T-helper 1 cell treated with Interleukin-12 subunit alpha and Interleukin-12 subunit beta and Interleukin-4 antibody, amounts not matched to agents 30 μg/mL and 1 μg/mL, for 36 hours (primary cell): ENCODE data around the gene ZNF771.
A peak's percentile ranks its signal among the peaks of the same experiment; 100 is the strongest.

Source experiments
- H3K27ac Mint-ChIP-seq: one replicate; pipeline ENCODE4 v1.8.0; 2021; ENCODE audit warnings: mild to moderate bottlenecking, mixed read lengths
- H3K27me3 Mint-ChIP-seq: one replicate; pipeline ENCODE4 v1.8.0; 2021; ENCODE audit warnings: low read depth, mixed read lengths
- H3K36me3 Mint-ChIP-seq: one replicate; pipeline ENCODE4 v1.8.0; 2021; ENCODE audit warnings: low read depth, mixed read lengths
- H3K4me1 Mint-ChIP-seq: one replicate; pipeline ENCODE4 v1.8.0; 2021; ENCODE audit warnings: low read depth, mixed read lengths
- H3K4me3 Mint-ChIP-seq: one replicate; pipeline ENCODE4 v1.8.0; 2021; ENCODE audit warnings: mild to moderate bottlenecking, moderate library complexity, mixed read lengths
- H3K9me3 Mint-ChIP-seq: one replicate; pipeline ENCODE4 v1.8.0; 2021; ENCODE audit warnings: mixed read lengths

Gene ZNF771

GRCh38 chr16:30401768-30402425, 5.5 kb upstream of the ZNF771 start:
- H3K4me3 Mint-ChIP-seq = peak overlapping the region; percentile 84
- no peak overlapping the region for H3K27ac Mint-ChIP-seq
- no peaks in the 10 kb centered on the region for H3K27me3 Mint-ChIP-seq
- peaks cover 9% of the 10 kb centered on the region for H3K36me3 Mint-ChIP-seq
- peaks cover 24% of the 10 kb centered on the region for H3K4me1 Mint-ChIP-seq
- H3K9me3 Mint-ChIP-seq = no peaks in the 10 kb centered on the region

- Mint-ChIP-seq H3K4me1 (peaks cover 22% of the 10 kb centered on the region), H3K27ac (peak overlapping the region; percentile 93), H3K4me3 (peak overlapping the region; percentile 98), H3K27me3 (no peaks in the 10 kb centered on the region), H3K9me3 (no peaks in the 10 kb centered on the region), H3K36me3 (no peaks in the 10 kb centered on the region)
Measured at GRCh38 chr16:30406795-30407101, 658 bp upstream of the ZNF771 start.

GRCh38 chr16:30407804-30408534, 563 bp downstream of the ZNF771 start:
- Mint-ChIP-seq H3K4me3 (peak overlapping the region; percentile 76), H3K27ac (peak overlapping the region; percentile 77), H3K4me1 (peaks cover 26% of the 10 kb centered on the region), H3K27me3 (no peaks in the 10 kb centered on the region), H3K9me3 (no peaks in the 10 kb centered on the region), H3K36me3 (peaks cover 4% of the 10 kb centered on the region)

- Mint-ChIP-seq H3K27me3 (no peaks in the 10 kb centered on the region), H3K4me3 (no peak overlapping the region), H3K27ac (no peak overlapping the region)
Measured at GRCh38 chr16:30409125-30410060, 2.0 kb downstream of the ZNF771 start.

GRCh38 chr16:30413112-30413806, 5.9 kb downstream of the ZNF771 start:
- Mint-ChIP-seq H3K4me1 (peaks cover 38% of the 10 kb centered on the region), H3K4me3 (no peak overlapping the region), H3K36me3 (peaks cover 14% of the 10 kb centered on the region), H3K27ac (no peak overlapping the region), H3K9me3 (no peaks in the 10 kb centered on the region), H3K27me3 (no peaks in the 10 kb centered on the region)

More at GRCh38 chr16:30409125-30410060, 2.0 kb downstream of the ZNF771 start:
- Mint-ChIP-seq H3K36me3 (peaks cover 10% of the 10 kb centered on the region), H3K4me1 (peaks cover 32% of the 10 kb centered on the region), H3K9me3 (no peaks in the 10 kb centered on the region)

- H3K4me1 Mint-ChIP-seq = peaks cover 38% of the 10 kb centered on the region
- peak overlapping the region; percentile 9 for H3K27ac Mint-ChIP-seq
- no peaks in the 10 kb centered on the region for H3K27me3 Mint-ChIP-seq
- no peak overlapping the region for H3K4me3 Mint-ChIP-seq
- H3K9me3 Mint-ChIP-seq = no peaks in the 10 kb centered on the region
- H3K36me3 Mint-ChIP-seq = peaks cover 14% of the 10 kb centered on the region
Measured at GRCh38 chr16:30414159-30414558, 6.8 kb downstream of the ZNF771 start.

- no peaks in the 10 kb centered on the region for H3K27me3 Mint-ChIP-seq
- no peak overlapping the region for H3K4me3 Mint-ChIP-seq
- peaks cover 24% of the 10 kb centered on the region for H3K36me3 Mint-ChIP-seq
- no peaks in the 10 kb centered on the region for H3K9me3 Mint-ChIP-seq
- peaks cover 32% of the 10 kb centered on the region for H3K4me1 Mint-ChIP-seq
- H3K27ac Mint-ChIP-seq = peak overlapping the region; percentile 24
Measured at GRCh38 chr16:30416047-30416603, 8.7 kb downstream of the ZNF771 start.

- H3K4me3 Mint-ChIP-seq = peak overlapping the region; percentile 2
- no peak overlapping the region for H3K27ac Mint-ChIP-seq
- peaks cover 33% of the 10 kb centered on the region for H3K4me1 Mint-ChIP-seq
Measured at GRCh38 chr16:30416624-30417528, 9.5 kb downstream of the ZNF771 start.

GRCh38 chr16:30417529-30418349, 10.3 kb downstream of the ZNF771 start:
- no peaks in the 10 kb centered on the region for H3K27me3 Mint-ChIP-seq
- H3K4me1 Mint-ChIP-seq = peaks cover 30% of the 10 kb centered on the region
- H3K27ac Mint-ChIP-seq = no peak overlapping the region
- H3K36me3 Mint-ChIP-seq = peaks cover 29% of the 10 kb centered on the region
- peak overlapping the region; percentile 53 for H3K4me3 Mint-ChIP-seq
- no peaks in the 10 kb centered on the region for H3K9me3 Mint-ChIP-seq

More at GRCh38 chr16:30416624-30417528, 9.5 kb downstream of the ZNF771 start:
- Mint-ChIP-seq H3K9me3 (no peaks in the 10 kb centered on the region), H3K27me3 (no peaks in the 10 kb centered on the region), H3K36me3 (peaks cover 28% of the 10 kb centered on the region)

GRCh38 chr16:30418350-30419181, 11.2 kb downstream of the ZNF771 start:
- Mint-ChIP-seq H3K4me1 (peaks cover 28% of the 10 kb centered on the region), H3K27ac (peak overlapping the region; percentile 59), H3K9me3 (no peaks in the 10 kb centered on the region), H3K4me3 (peak overlapping the region; percentile 5), H3K27me3 (no peaks in the 10 kb centered on the region), H3K36me3 (peaks cover 27% of the 10 kb centered on the region)

- Mint-ChIP-seq H3K27ac (no peak overlapping the region), H3K4me1 (peaks cover 25% of the 10 kb centered on the region), H3K4me3 (no peak overlapping the region)
Measured at GRCh38 chr16:30421010-30421409, 13.6 kb downstream of the ZNF771 start.

GRCh38 chr16:30428055-30428454, 20.6 kb downstream of the ZNF771 start:
- no peak overlapping the region for H3K27ac Mint-ChIP-seq
- no peaks in the 10 kb centered on the region for H3K9me3 Mint-ChIP-seq
- H3K4me1 Mint-ChIP-seq = peaks cover 18% of the 10 kb centered on the region
- H3K27me3 Mint-ChIP-seq = no peaks in the 10 kb centered on the region
- no peak overlapping the region for H3K4me3 Mint-ChIP-seq
- H3K36me3 Mint-ChIP-seq = peaks cover 18% of the 10 kb centered on the region

More at GRCh38 chr16:30421010-30421409, 13.6 kb downstream of the ZNF771 start:
- no peaks in the 10 kb centered on the region for H3K27me3 Mint-ChIP-seq
- peaks cover 31% of the 10 kb centered on the region for H3K36me3 Mint-ChIP-seq
- H3K9me3 Mint-ChIP-seq = no peaks in the 10 kb centered on the region
